ENCODE results near the gene SELENOT.

Gene SELENOT

GRCh38 chr3:150662410-150663200 lies 59.5 kb downstream of the SELENOT start:
- no peak for DNase-seq (ENCODE audit: low spot score)

DNA sequence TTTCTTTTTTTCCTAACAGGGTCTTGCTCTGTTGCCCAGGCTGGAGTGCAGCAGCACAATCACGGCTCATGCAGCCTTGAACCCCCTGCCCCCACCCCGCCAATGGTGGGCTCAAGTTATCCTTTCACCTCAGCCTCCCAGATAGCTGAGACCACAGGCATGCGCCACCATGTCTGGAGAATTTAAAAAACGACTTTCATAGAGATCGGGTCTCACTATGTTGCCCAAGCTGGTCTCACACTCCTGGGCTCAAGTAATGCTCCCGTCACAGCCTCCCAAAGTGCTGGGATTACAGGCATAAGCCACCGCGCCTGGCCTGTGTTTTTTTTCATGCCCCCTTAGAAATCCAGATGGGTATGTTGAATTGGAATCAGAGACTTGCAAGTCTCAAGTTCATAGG lies 60.3 kb downstream of the SELENOT start:
- no peak for DNase-seq (ENCODE audit: low spot score)

DNA sequence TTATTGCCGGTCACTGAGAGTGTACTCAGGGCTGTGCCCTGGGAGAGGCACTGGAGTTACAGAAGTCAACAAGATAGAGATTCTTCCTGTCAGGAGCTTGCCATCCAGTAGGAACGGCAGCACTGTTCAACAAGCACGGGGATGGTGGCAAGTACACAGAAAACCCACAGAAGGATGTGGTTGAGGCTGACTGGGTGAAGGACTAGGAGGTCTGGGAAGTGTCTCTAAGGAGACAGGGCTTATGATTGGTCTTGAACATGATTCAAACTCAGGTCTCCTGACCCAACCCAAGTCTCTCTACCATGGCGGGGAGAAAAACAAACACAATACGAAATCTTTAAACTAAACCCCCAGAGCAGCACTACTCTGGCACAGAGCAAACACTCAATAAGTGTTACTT lies 63.0 kb downstream of the SELENOT start:
- DNase-seq (ENCODE audit: low spot score) = peak; percentile 5

DNA sequence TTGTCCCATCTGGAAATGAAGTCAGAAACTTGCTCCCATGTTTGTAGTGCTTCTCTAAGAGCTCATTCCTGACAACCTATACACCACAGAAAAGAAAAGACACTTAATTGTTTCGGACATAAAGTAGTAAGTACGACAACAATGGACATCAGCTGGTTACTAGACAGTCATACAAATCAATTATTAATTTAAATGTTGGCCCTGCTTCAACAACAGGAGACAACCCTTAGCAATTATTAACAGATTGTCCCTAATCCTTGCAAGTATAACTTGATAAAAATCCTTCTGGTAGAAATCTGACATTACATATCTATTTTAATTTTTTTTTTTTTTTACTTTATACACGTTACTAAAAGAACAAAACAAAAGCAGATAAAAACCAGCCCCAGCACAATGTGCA lies 70.8 kb downstream of the SELENOT start:
- DNase-seq (ENCODE audit: low spot score) = no peak

DNA sequence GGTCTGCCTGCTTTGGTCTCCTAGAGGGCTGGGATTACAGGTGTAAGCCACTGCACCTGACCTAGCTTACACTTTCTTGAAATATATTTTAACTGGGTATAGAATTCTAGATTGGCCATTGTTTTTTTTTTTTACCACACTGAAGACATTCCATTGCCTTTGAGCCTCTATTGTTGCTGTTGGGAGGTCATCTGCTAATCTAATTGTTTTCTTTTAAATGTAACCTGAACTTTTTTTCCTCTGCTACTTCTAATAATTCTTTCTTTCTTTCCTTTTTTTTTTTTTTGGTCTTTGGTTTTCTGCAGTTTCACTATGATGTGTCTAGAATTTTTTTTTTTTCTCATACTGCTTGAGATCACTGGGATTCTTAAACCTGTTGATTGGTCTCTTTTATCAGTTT lies 72.5 kb downstream of the SELENOT start:
- DNase-seq (ENCODE audit: low spot score) = no peak
